ENCODE results near the gene HAVCR2. TPM values are rescaled to one million over a fixed set of nuclear protein-coding genes. Genes with fewer than 3 reads are reported as not detected.
A peak's percentile ranks its signal among the peaks of the same experiment; 100 is the strongest.

HAVCR2 gene
- total and polyA plus RNA-seq, 9 of the 15 experiments (the other 6 are each of a cell fraction or from before 2014, with no cell fraction given), result 0.04 to 0.11 (median 0.06) TPM; not detected in 5

- TF ChIP-seq POLR2AphosphoS5 (IDR thresholded peaks at IDR 0.05; ENCODE audit: control insufficient read depth, insufficient read depth, low read depth, low read length) (peak; percentile 59), ELF4 (CRISPR knock-in tag; IDR thresholded peaks at IDR 0.05) (no peak), NFE2 (IDR thresholded peaks at IDR 0.05; ENCODE audit: low read depth) (no peak), ZNF583 (CRISPR knock-in tag; IDR thresholded peaks at IDR 0.05) (no peak), NCOA4 (IDR thresholded peaks at IDR 0.05; ENCODE audit: partially characterized antibody) (no peak), ZNF551 (CRISPR knock-in tag; IDR thresholded peaks at IDR 0.05) (no peak), STAT5A (IDR thresholded peaks at IDR 0.05; ENCODE audit: borderline replicate concordance, low read length) (no peak), MCM7 (IDR thresholded peaks at IDR 0.05) (no peak), KAT8 (IDR thresholded peaks at IDR 0.05; ENCODE audit: low read depth) (no peak), MAFG (tag; conservative IDR thresholded peaks at IDR 0.05) (no peak), VEZF1 (CRISPR knock-in tag; IDR thresholded peaks at IDR 0.05) (peak; percentile 72), ZNF707 (CRISPR knock-in tag; conservative IDR thresholded peaks at IDR 0.05) (no peak), GATAD2A (IDR thresholded peaks at IDR 0.05) (no peak), PKNOX1 (IDR thresholded peaks at IDR 0.05) (peak; percentile 99), ELF1 (tag; IDR thresholded peaks at IDR 0.05) (peak; percentile 85), MCM5 (IDR thresholded peaks at IDR 0.05; ENCODE audit: low read depth) (no peak), ARID1B (IDR thresholded peaks at IDR 0.05) (peak; percentile 53), MTA2 (IDR thresholded peaks at IDR 0.05; ENCODE audit: low read depth) (no peak), CGGBP1 (CRISPR knock-in tag; IDR thresholded peaks at IDR 0.05) (no peak), FOXJ2 (tag; IDR thresholded peaks at IDR 0.05) (no peak), ZNF212 (CRISPR knock-in tag; IDR thresholded peaks at IDR 0.05) (no peak), ARID4B (CRISPR knock-in tag; IDR thresholded peaks at IDR 0.05) (no peak), RBM14 (IDR thresholded peaks at IDR 0.05; ENCODE audit: borderline replicate concordance, insufficient read depth, low read depth, low read length) (no peak), RBFOX2 (IDR thresholded peaks at IDR 0.05; ENCODE audit: low read depth, low read length) (peak; percentile 96)
Measured at GRCh38 chr5:157142317-157143126, 33.7 kb upstream of the HAVCR2 start, which contains the start of gene MED7 (continued).

Data from K562 (cell line).